ENCODE data around the gene GRPEL1. TPM values are rescaled to one million over a fixed set of nuclear protein-coding genes. Genes with fewer than 3 reads are reported as not detected.

Gene GRPEL1
- total and polyA plus RNA-seq, 2 of the 8 experiments (the other 6 are each of a cell fraction or from before 2014, with no cell fraction given): 13.5 to 39.9 TPM

GRCh38 chr4:7103031-7103606, 35.3 kb upstream of the GRPEL1 start:
- Histone ChIP-seq H2BK20ac (ENCODE audit: low read length) (no peak overlapping the region), H3K27me3 (replicated peaks in 1 of 4; ENCODE audit: control insufficient read depth in 3 of 4, extremely low read depth in 1 of 4, insufficient read depth in 3 of 4, low read length in 3 of 4) (peaks cover 2 to 24% (median 21%) of the 10 kb centered on the region in 4 experiments), H3K79me1 (ENCODE audit: low read depth, low read length) (no peaks in the 10 kb centered on the region), H3K36me3 (ENCODE audit: control insufficient read depth in 2 of 4, insufficient read depth in 4 of 4, low read length in 3 of 4) (no peaks in the 10 kb centered on the region), H3K56ac (replicated peaks; ENCODE audit: insufficient read length, low read depth, low read length) (no peak overlapping the region), H2BK120ac (replicated peaks; ENCODE audit: low read depth, low read length) (no peak overlapping the region), H3K9me3 (ENCODE audit: insufficient read depth in 2 of 2, low read depth in 1 of 2, low read length in 1 of 2) (no peaks in the 10 kb centered on the region), H3K4me2 (ENCODE audit: insufficient read depth in 1 of 2, low read depth in 2 of 2, low read length in 2 of 2) (peak overlapping the region; percentile 79 to 88), H3K4ac (replicated peaks; ENCODE audit: insufficient read length, low read depth, low read length) (no peak overlapping the region), H4K20me1 (replicated peaks in 1 of 2; ENCODE audit: control insufficient read depth in 1 of 2, insufficient read depth in 2 of 2, low read length in 2 of 2) (no peaks in the 10 kb centered on the region), H3K4me3 (ENCODE audit: extremely low read depth in 1 of 4, insufficient read depth in 2 of 4, low read depth in 3 of 4, low read length in 4 of 4) (peak overlapping the region; percentile 65 to 74 (median 66)), H3K27ac (ENCODE audit: low read depth, low read length) (no peak overlapping the region), H3K23me2 (ENCODE audit: low read depth, low read length) (peaks cover 12% of the 10 kb centered on the region; the same call in 1 of the 2 replicates), H3K9ac (replicated peaks in 1 of 4; ENCODE audit: extremely low read depth in 1 of 4, low read depth in 3 of 4, low read length in 3 of 4) (peak overlapping the region in 1 of 4 experiments; percentile 50; a peak in 3 of 7 replicates), H4K91ac (replicated peaks; ENCODE audit: insufficient read length, low read length) (peak overlapping the region; percentile 29), H4K8ac (ENCODE audit: extremely low read depth, insufficient read depth, low read length) (no peak overlapping the region; the same call in 1 of the 2 replicates), H3K79me2 (ENCODE audit: control insufficient read depth in 1 of 2, insufficient read depth in 2 of 2, low read length in 2 of 2) (no peaks in the 10 kb centered on the region), H2AFZ (ENCODE audit: low read length) (peak overlapping the region; percentile 87), H4K5ac (ENCODE audit: insufficient read length, low read depth, low read length) (no peak overlapping the region), H2BK5ac (ENCODE audit: low read depth, low read length) (no peak overlapping the region), H3K4me1 (replicated peaks in 1 of 4; ENCODE audit: control insufficient read depth in 3 of 4, insufficient read depth in 4 of 4, low read length in 3 of 4) (peaks cover 0 to 12% (median 9%) of the 10 kb centered on the region in 4 experiments; a peak in 6 of 7 replicates), H3K18ac (ENCODE audit: extremely low read depth, low read length) (peak overlapping the region; percentile 52; the same call in 1 of the 2 replicates), H2BK15ac (ENCODE audit: low read length) (peak overlapping the region; percentile 66; the same call in 1 of the 2 replicates), H2AK5ac (ENCODE audit: low read depth, low read length) (no peak overlapping the region), H3K23ac (ENCODE audit: insufficient read length) (no peak overlapping the region), H3K14ac (ENCODE audit: insufficient read length) (no peak overlapping the region), H2BK12ac (ENCODE audit: low read depth, low read length) (peak overlapping the region; percentile 84; the same call in 1 of the 2 replicates)
- CTCF ChIA-PET (ENCODE audit: partially characterized antibody): interaction anchor here (0.6 to 5.1 kb wide), 20 partner anchors 11 to 217 kb away, joined by 3 to 65 read pairs (median 5); partner anchors contain the start of gene GRPEL1
- peak; percentile 48; the same call in 1 of the 2 replicates for TF ChIP-seq TAF1 (IDR thresholded peaks at IDR 0.05; ENCODE audit: low read depth, low read length)
- TF ChIP-seq RFX5 (IDR thresholded peaks at IDR 0.05; ENCODE audit: borderline replicate concordance, low read depth, low read length): no peak
- TF ChIP-seq KDM4A (IDR thresholded peaks at IDR 0.05; ENCODE audit: low read depth, low read length, severe bottlenecking): peak; percentile 59
- TF ChIP-seq TAF7 (optimal IDR thresholded peaks at IDR 0.05; ENCODE audit: borderline replicate concordance, low read depth, low read length): no peak
- 0 out of 3 replicates have a peak, but pooled peaks of 1 of the 2 experiments have one; percentile 23 for TF ChIP-seq POLR2A (IDR thresholded peaks at IDR 0.05; ENCODE audit: control extremely low read depth in 1 of 2, low read depth in 2 of 2, low read length in 2 of 2)
- 0 out of 4 replicates have a peak, but pooled peaks of 1 of the 2 experiments have one; percentile 1 for TF ChIP-seq RAD21 (IDR thresholded peaks at IDR 0.05 in 1 of 2, conservative IDR thresholded peaks at IDR 0.05 in 1 of 2; ENCODE audit: low read depth in 2 of 2, low read length in 2 of 2)
- TF ChIP-seq YY1 (IDR thresholded peaks at IDR 0.05; ENCODE audit: low read depth, low read length): peak; percentile 87
- peak; percentile 25 to 70; a peak in 1 of 4 replicates for TF ChIP-seq SIN3A (conservative IDR thresholded peaks at IDR 0.05 in 1 of 2, IDR thresholded peaks at IDR 0.05 in 1 of 2; ENCODE audit: low read depth in 1 of 2, low read length in 2 of 2)
- no peak for TF ChIP-seq EZH2 (IDR thresholded peaks at IDR 0.05; ENCODE audit: low read depth, low read length, severe bottlenecking)
- 3% methylated on average over 30 of the region's 35 CpGs; no CpG with 5 or more reads in 1 of the 2 experiments for WGBS, 2 experiments (ENCODE audit: extremely low coverage in 1 of 2, insufficient coverage in 1 of 2, insufficient read length in 1 of 2, insufficient replicate concordance in 2 of 2, low coverage in 1 of 2, low lambda C conversion rate in 2 of 2, missing lambda C conversion rate in 1 of 2)
- POLR2A ChIA-PET (ENCODE audit: partially characterized antibody): no interaction called here
- FAIRE-seq (no peak), DNase-seq (ENCODE audit: low read depth in 1 of 2, low spot score in 2 of 2) (peak in 1 of 2 experiments; percentile 91)
